K562 (cell line): ENCODE measurements around the gene FOS. TPM values are rescaled to one million over a fixed set of nuclear protein-coding genes. Genes with fewer than 3 reads are reported as not detected.

Experiments used
- ARNT ChIP-seq, 2 experiments: fragments of 450-650 bp; IDR thresholded peaks; 2 replicates each; pipeline ENCODE4 v1.6.1; 2016; ENCODE audit warnings: mild to moderate bottlenecking in 1 of 2
- C11orf30 ChIP-seq: fragments of 450-650 bp; IDR thresholded peaks from 2 replicates; pipeline ENCODE4 v1.6.1; 2016; ENCODE audit warnings: low read depth, mild to moderate bottlenecking
- CEBPG ChIP-seq, 3 experiments: fragments of 200-800 bp in 1 of 3; sonication (Bioruptor generic) in 1 of 3; sonication (generic) in 1 of 3; formaldehyde crosslinking in 1 of 3; IDR thresholded peaks in 2 of 3; conservative IDR thresholded peaks in 1 of 3; 2 replicates each; pipeline versions ENCODE4 v1.6.1 to v1.8.0; 2016 to 2022; ENCODE audit warnings: missing compliant biosample characterization in 2 of 3, missing genetic modification characterization in 2 of 3, mild to moderate bottlenecking in 1 of 3, missing genetic modification reagents in 1 of 3
- CHD1 ChIP-seq: fragments of 200-600 bp; sonication (generic); IDR thresholded peaks from one replicate; pipeline ENCODE4 v1.6.1; 2012; ENCODE audit warnings: mild to moderate bottlenecking, moderate library complexity, low read length, inconsistent platforms
- HDAC2 ChIP-seq: fragments of 450-650 bp; IDR thresholded peaks from 2 replicates; pipeline ENCODE4 v1.6.1; 2016; ENCODE audit warnings: mild to moderate bottlenecking
- HNRNPLL ChIP-seq: fragments of 200-400 bp; formaldehyde crosslinking; IDR thresholded peaks from 2 replicates; pipeline ENCODE4 v1.6.1; 2017; ENCODE audit warnings: low read length, low read depth, mild to moderate bottlenecking; ENCODE audit not compliant: poor library complexity, severe bottlenecking
- KLF6 ChIP-seq: fragments of 250-450 bp; sonication (Bioruptor Pico); IDR thresholded peaks from 2 replicates; pipeline ENCODE4 v1.4.0; 2020; ENCODE audit warnings: mild to moderate bottlenecking, moderate library complexity, borderline replicate concordance
- PTTG1 ChIP-seq: fragments of 450-650 bp; IDR thresholded peaks from 2 replicates; pipeline ENCODE4 v1.6.1; 2016; ENCODE audit warnings: low read depth, mild to moderate bottlenecking, missing genetic modification characterization, missing compliant biosample characterization
- SAFB2 ChIP-seq: fragments of 200-400 bp; formaldehyde crosslinking; IDR thresholded peaks from 2 replicates; pipeline ENCODE4 v1.6.1; 2018; ENCODE audit warnings: borderline replicate concordance, low read length, low read depth, moderate library complexity; ENCODE audit not compliant: severe bottlenecking
- SMARCA5 ChIP-seq: fragments of 450-650 bp; IDR thresholded peaks from 2 replicates; pipeline ENCODE4 v1.6.1; 2016
- SNRNP70 ChIP-seq: fragments of 200-400 bp; formaldehyde crosslinking; optimal IDR thresholded peaks from 2 replicates; pipeline ENCODE3; 2017; ENCODE audit warnings: low read depth, low read length
- TBL1XR1 ChIP-seq, 2 experiments: IDR thresholded peaks; 2 replicates each; pipeline ENCODE4 v1.6.1; 2012; ENCODE audit warnings: improper control_type of control experiment in 2 of 2, low read length in 2 of 2, mild to moderate bottlenecking in 1 of 2
- ZBTB11 ChIP-seq, 3 experiments: fragments of 200-800 bp in 1 of 3; fragments of 250-450 bp in 1 of 3; fragments of 450-650 bp in 1 of 3; sonication (Bioruptor Pico) in 1 of 3; sonication (Bioruptor generic) in 1 of 3; formaldehyde crosslinking in 1 of 3; IDR thresholded peaks; 2 replicates each; pipeline versions ENCODE4 v1.6.1 to v1.8.0; 2016 to 2022; ENCODE audit warnings: mild to moderate bottlenecking in 2 of 3, missing genetic modification characterization in 2 of 3, missing compliant biosample characterization in 1 of 3, moderate library complexity in 1 of 3
- ZNF143 ChIP-seq: sonication (generic); formaldehyde crosslinking; IDR thresholded peaks from 2 replicates; pipeline ENCODE4 v1.9.0; 2022; ENCODE audit warnings: mild to moderate bottlenecking, missing genetic modification reagents
- ZNF253 ChIP-seq: fragments of 250-450 bp; sonication (Bioruptor Pico); conservative IDR thresholded peaks from 2 replicates; pipeline ENCODE4 v1.6.1; 2021; ENCODE audit warnings: mild to moderate bottlenecking
- ZNF589 ChIP-seq: fragments of 200-800 bp; sonication (Bioruptor generic); IDR thresholded peaks from 2 replicates; pipeline ENCODE4 v1.6.1; 2016; ENCODE audit warnings: low read depth, missing genetic modification characterization, missing compliant biosample characterization
- ZNF668 ChIP-seq: fragments of 250-450 bp; sonication (Bioruptor Pico); IDR thresholded peaks from 2 replicates; pipeline ENCODE4 v1.8.0; 2022; ENCODE audit warnings: mild to moderate bottlenecking, inconsistent platforms
- ZNF780A ChIP-seq: fragments of 250-450 bp; sonication (Bioruptor Pico); IDR thresholded peaks from 2 replicates; pipeline ENCODE4 v1.5.0; 2021; ENCODE audit warnings: mild to moderate bottlenecking
- polyA plus RNA-seq, 8 experiments: library from polyadenylated mRNA; depleted of rRNA in 4 of 8; stranded (reverse) in 5 of 8; unstranded in 3 of 8; fragments of >200 nt; fragmentation: Nextera tagmentation in 2 of 8; fragmentation: Illumina TruSeq in 1 of 8; extraction: Ambion mirVana in 2 of 8; extraction: Trizol in 1 of 8; gene quantifications; 2 replicates each; pipeline versions ENCODE4 v1.2.1 to v1.2.3, GENCODE V29; 2011 to 2014; ENCODE audit warnings: inconsistent platforms in 1 of 8, missing spikeins in 1 of 8
- total RNA-seq, 7 experiments: library from RNA; depleted of rRNA in 6 of 7; stranded (reverse); fragments of >200 nt in 6 of 7; fragmentation: Illumina TruSeq in 2 of 7; extraction: Trizol in 2 of 7; gene quantifications; 2 replicates each; pipeline versions ENCODE4 v1.2.1 to v1.2.3, GENCODE V29; 2011 to 2021; ENCODE audit warnings: low replicate concordance in 1 of 7
- TF ChIP-seq, protein P1 (sequence below): fragments of 250-450 bp; sonication (Bioruptor Pico); IDR thresholded peaks from 2 replicates; pipeline ENCODE4 v1.5.0; 2021
- TF ChIP-seq, protein P2 (sequence below): fragments of 450-650 bp; conservative IDR thresholded peaks from 2 replicates; pipeline ENCODE4 v1.6.1; 2016; ENCODE audit warnings: missing genetic modification characterization, low read depth, mild to moderate bottlenecking, missing compliant biosample characterization, moderate library complexity
- TF ChIP-seq, protein P3 (sequence below): fragments of 250-450 bp; sonication (Bioruptor Pico); IDR thresholded peaks from 2 replicates; pipeline ENCODE4 v1.8.0; 2022; ENCODE audit warnings: moderate library complexity, mild to moderate bottlenecking, inconsistent platforms

The FOS gene
- total and polyA plus RNA-seq, 9 of the 15 experiments (the other 6 are each of a cell fraction or from before 2014, with no cell fraction given) = 0.54 to 13.8 (median 8.9) TPM

DNA sequence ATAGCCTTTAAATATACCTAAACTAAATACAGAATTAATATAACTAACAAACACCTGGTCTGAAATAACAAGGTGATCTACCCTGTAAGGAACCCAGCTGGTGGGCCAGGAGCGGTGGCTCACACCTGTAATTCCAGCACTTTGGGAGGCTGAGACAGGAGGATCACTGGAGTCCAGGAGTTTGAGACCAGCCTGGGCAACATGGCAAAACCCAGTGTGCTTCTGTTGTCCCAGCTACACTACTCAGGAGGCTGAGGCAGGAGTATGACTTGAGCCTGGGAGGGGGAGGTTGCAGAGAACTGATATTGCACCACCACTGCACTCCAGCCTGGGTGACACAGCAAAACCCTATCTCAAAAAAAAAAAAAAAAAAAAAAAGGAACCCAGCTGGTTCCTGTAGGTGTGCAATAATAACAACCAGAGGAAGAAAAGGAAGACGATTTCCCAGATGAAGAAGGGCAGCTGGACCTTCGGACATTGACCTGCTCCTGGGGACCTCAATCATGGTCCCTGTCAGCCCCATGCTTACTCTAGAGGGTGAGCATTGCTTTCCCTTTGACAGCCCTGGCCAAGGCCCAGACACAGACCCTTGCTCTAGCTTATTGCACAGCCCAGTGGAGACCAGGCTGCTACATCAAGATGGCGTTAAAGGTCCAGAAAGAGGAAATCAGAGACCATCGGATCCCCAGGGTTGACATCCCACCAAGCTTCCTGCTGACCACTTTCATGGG lies 5.4 kb downstream of the FOS start (continued):
- TF ChIP-seq, protein P1, sequence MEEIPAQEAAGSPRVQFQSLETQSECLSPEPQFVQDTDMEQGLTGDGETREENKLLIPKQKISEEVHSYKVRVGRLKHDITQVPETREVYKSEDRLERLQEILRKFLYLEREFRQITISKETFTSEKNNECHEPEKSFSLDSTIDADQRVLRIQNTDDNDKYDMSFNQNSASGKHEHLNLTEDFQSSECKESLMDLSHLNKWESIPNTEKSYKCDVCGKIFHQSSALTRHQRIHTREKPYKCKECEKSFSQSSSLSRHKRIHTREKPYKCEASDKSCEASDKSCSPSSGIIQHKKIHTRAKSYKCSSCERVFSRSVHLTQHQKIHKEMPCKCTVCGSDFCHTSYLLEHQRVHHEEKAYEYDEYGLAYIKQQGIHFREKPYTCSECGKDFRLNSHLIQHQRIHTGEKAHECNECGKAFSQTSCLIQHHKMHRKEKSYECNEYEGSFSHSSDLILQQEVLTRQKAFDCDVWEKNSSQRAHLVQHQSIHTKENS (CRISPR knock-in tag) = no peak
- TF ChIP-seq ZNF143 (CRISPR knock-in tag) = no peak
- no peak for TF ChIP-seq ZNF780A (CRISPR knock-in tag)
- TF ChIP-seq CHD1 = no peak
- peak; percentile 12; the same call in 1 of the 2 replicates for TF ChIP-seq SMARCA5
- TF ChIP-seq CEBPG (CRISPR knock-in tag; IDR thresholded peaks at IDR 0.05) = peak; percentile 77
- TF ChIP-seq CEBPG (tag; conservative IDR thresholded peaks at IDR 0.05 in 1 of 2, IDR thresholded peaks at IDR 0.05 in 1 of 2) = peak; percentile 84 to 89
- TF ChIP-seq C11orf30 = peak; percentile 92
- 0 out of 4 replicates have a peak, but pooled peaks of 1 of the 2 experiments have one; percentile 23 for TF ChIP-seq ARNT (IDR thresholded peaks at IDR 0.05)
- TF ChIP-seq ZBTB11 (CRISPR knock-in tag; IDR thresholded peaks at IDR 0.05) = peak in 1 of 3 experiments; percentile 47; a peak in 1 of 6 replicates
- TF ChIP-seq ZNF589 (CRISPR knock-in tag) = no peak
- no peak for TF ChIP-seq PTTG1 (tag)
- TF ChIP-seq HDAC2 = peak; percentile 53; the same call in 1 of the 2 replicates
- no peak for TF ChIP-seq KLF6 (CRISPR knock-in tag)
- no peak for TF ChIP-seq SNRNP70
- no peak for TF ChIP-seq SAFB2
- TF ChIP-seq, protein P2, sequence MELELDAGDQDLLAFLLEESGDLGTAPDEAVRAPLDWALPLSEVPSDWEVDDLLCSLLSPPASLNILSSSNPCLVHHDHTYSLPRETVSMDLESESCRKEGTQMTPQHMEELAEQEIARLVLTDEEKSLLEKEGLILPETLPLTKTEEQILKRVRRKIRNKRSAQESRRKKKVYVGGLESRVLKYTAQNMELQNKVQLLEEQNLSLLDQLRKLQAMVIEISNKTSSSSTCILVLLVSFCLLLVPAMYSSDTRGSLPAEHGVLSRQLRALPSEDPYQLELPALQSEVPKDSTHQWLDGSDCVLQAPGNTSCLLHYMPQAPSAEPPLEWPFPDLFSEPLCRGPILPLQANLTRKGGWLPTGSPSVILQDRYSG (tag) = no peak
- no peak for TF ChIP-seq HNRNPLL
- TF ChIP-seq, protein P3, sequence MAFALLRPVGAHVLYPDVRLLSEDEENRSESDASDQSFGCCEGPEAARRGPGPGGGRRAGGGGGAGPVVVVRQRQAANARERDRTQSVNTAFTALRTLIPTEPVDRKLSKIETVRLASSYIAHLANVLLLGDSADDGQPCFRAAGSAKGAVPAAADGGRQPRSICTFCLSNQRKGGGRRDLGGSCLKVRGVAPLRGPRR = no peak
- 0 out of 4 replicates have a peak, but pooled peaks of 1 of the 2 experiments have one; percentile 34 for TF ChIP-seq TBL1XR1 (IDR thresholded peaks at IDR 0.05; ENCODE audit: low read length in 2 of 2)
- TF ChIP-seq ZNF253 (CRISPR knock-in tag) = no peak
- no peak for TF ChIP-seq ZNF668 (CRISPR knock-in tag)
